ENCODE measurements around the gene TOR4A.
A peak's percentile ranks its signal among the peaks of the same experiment; 100 is the strongest.

Gene TOR4A

GRCh38 chr9:137304383-137305059 is 27.0 kb downstream of the TOR4A start:
- DNase-seq = no peak

GRCh38 chr9:137305060-137305797 is 27.7 kb downstream of the TOR4A start:
- peak in 20 of 56 donors; percentile 22 to 72 (median 44) for DNase-seq

- DNase-seq = no peak
Measured at GRCh38 chr9:137305798-137306065, 28.2 kb downstream of the TOR4A start.

DNA sequence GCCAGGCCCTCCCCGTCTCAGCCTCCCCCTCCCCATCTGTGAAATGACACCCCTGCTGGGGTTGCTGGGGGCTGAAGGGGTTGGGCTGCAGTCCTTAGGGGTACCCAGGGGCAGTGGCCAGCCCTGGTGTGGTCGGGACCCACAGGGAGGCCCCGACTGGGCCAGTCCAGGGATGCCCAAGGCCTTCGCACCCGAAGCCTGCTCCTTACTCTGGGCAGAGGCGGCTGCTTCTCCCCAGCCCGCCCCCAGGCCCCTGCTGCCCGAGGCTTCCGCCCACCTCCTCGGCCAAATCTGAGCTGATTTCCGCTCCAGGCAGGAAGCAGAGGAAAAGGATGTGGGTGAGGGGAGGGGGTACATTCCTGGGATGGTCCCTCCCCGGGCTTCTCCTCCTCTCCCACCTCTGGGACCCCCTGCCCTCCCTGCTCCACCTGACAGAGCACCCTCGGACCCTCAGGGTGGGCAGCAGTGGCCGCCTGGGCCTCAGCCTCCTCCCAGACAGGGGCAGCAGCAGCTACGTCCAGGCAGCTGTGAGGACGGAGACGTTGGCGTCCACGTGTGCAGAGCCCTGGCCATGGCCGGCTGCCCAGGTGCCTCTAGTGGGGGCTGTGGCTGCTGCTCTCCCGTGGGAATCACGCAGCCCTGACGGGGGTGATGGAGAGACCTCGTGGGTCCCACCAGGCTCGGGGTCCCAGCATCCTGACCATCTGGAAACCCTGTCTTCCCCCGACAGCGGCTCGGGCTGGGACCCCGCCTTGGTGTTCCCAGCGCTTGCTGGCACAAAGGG is 28.7 kb downstream of the TOR4A start:
- DNase-seq = no peak

DNA sequence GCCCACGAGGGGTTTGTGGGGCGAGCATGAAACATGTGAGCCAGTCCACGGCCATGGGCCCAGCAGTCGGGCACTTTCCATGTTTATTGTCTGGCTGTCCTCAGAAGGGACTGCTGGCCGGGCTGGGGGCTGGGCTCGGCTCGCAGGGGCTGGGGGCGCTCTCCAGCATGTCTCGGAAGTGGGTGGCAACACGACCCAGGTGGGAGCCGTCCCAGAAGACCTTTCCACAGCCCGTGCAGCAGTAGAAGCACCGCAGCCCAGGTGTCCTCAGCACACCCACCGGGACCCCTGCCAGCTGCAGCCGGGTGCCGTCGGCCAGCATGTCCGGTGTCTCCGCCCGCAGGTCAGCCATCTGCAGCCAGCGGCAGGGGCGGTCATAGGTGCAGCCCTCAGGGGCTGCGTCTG is 29.3 kb downstream of the TOR4A start:
- no peak for DNase-seq

GRCh38 chr9:137307255-137308056 is 29.9 kb downstream of the TOR4A start:
- no peak for DNase-seq

DNA sequence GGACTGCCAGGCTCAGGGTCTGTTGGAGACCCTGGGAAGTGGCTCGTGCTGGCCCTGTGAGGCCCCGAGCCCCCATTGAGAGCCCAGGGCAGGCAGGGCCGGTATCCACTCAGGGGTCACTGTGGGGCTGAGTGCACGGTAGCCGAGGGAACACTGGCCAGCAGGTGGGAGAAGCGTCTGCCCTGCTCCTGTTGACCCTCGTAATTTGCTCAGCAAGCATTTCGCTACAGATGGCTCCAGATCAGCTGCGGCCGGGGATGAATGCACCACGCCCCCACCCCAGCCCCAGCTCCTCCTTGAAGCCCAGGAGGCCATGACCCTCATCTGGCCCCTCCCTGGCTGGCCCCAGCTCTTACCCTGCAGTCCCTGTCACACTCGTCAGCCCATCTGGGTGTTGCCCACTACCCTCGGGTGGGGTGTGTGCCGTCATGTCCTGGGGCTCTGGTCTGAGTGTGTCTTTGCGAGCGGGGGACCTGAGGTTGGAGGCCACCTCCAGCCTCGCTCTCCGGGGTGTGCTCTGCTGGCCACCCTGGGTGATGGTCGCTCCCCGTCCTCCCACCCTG is 30.6 kb downstream of the TOR4A start:
- DNase-seq = no peak

DNA sequence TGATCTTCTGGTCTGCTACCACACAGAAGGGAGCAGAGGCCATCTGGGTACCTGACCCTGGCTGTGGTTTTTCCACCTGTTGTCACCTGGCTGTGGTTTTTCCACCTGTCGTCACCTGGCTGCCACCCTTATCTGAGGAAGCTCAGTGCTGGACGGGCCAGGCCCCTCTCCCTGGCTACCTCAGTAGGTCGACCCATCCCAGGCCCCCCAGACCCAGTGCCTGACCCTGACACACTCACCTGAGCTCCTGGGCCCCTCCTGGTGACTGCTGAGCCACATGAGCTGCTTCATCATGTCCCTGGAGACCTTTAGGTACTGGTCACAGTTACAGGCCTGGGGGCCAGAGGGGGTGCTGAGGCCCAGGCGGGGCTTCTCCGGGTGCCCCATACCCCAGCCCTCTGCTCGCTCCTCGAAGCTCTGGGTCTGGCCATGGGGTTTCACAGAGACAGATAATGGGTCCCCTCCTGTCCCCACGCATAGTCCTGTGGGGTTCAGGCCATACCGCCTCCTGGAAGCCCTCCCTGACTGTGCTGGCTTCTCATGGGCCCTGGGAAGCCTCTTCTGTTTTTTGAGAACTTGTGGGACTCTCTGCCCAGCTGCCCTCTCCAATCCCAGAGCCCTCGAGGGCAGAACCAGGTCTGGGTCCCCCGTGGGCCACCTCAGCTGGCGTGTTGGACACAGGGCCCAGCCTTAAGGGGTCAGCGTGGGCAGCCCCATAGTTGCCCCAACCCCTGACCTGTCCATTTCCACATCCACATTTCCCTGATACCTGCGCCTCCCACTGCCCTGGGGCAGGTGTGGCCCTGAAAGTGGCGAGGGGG is 32.1 kb downstream of the TOR4A start:
- no peak for DNase-seq

GRCh38 chr9:137310189-137311052 is 32.9 kb downstream of the TOR4A start:
- no peak for DNase-seq

DNA sequence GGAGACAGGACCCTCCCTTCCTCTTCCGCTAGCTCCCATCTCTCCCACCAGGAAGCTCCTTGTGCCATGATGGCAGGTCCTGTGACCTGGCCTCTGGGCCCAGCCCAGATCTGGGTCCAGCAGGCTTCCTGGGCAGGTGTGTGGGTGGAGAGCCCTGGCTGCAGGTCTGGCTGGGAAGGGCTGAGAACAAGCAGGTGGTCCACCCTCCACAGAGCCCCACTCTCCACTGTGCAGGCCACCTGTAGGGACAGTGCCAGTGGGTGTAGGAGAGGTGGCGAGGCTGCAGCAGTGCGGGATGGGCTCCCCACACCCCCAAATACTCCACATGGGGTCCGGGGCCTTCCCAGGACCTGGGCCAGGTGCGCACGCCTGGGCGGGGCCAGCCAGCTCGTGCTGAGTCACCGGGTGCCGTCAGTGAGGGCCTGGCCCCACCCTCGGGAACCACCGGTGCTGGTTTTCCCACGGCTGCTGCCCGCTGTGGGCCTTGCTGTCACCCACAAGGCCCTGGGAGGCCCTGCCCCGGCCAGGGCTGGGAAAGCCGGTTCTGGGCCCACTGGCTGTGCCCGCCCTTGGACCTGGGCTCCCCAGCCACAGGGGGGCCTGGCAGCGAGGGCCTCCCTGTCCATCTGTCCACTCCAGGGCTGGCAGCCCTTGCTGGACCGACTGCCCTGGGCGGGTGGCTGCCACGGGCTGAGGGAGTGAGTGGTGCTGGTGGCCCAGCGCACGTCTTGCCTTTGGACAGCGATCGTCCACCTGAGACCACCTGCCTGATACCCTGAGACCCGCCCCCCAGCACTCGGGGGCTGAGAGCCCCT is 33.9 kb downstream of the TOR4A start:
- peak in 2 of 56 donors; percentile 27 to 45 for DNase-seq

GRCh38 chr9:137311986-137312851 is 34.7 kb downstream of the TOR4A start:
- no peak for DNase-seq

DNA sequence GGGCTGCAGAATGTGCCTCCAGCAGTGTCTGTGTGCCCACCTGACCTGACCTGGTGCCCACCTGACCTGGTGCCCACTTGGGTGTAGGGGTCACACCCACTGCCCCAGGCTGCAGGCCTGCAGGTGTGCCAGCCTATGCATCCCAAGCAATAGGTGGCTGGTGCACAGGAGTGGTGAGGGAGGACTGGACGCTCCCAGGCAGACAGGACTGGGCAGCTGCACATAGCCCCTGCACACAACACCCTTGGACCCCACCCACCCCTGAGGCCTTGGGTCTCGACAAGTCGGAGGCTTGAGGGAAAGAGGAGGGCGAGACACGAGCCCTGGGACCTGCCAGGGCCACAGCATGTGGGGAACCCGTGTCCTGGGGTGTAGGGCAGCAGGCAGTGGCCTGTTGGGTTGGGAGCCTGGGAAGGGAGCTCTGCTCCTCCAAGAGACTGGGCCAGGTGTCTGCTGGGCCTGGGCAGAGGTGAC is 35.4 kb downstream of the TOR4A start:
- no peak for DNase-seq

GRCh38 chr9:137313326-137313936 is 35.9 kb downstream of the TOR4A start:
- DNase-seq = no peak

- no peak for DNase-seq
Measured at GRCh38 chr9:137313956-137314560, 36.5 kb downstream of the TOR4A start.

DNA sequence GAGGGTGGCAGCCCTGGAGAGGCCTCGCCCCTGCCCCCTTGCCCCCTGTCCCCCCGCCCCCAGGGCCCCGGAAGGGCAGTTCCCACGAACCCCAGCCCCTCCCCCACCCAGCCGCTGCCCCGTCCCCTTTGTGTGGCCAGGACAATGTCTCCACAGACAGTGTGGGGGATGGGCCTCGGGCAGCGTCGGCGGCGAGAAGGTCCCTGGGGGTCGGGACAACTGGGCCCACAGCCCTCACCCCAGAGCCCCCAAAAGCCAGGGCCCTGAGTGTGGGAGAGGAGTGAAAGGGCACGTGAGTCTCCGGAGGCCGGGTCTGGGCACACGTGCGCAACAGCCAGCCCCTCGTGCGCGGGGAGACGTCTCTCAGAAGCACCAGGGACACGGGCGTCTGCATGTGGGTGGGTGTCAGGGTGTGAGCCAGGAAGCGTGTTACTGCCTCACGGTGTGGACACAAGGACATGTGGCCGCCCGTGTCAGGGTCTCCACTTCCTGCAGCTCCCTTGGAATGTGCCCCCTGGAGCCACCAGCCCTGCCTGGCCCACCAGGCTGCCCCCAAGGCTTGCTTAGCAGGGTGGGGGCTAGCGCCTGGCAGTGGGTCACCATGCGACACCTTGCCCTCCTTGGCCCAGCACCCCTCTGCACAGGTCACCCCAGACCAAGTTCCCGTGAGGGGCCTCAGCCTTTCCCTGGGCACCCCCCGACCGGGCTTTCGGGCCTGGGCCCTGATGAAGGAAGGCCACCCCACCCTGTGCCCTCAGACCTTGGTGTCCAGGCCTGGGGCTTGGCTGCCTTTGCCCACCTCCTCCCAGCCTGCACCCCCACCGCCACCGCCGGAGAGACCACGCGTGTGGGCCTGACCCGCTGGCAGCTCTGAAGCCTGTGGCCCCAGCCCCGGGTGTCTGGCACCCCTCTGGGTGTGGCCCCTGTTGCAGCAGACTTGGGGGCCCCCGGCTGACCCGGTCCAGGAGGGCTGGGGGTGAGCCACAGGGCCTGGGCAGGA is 37.3 kb downstream of the TOR4A start:
- no peak for DNase-seq

All from nucleus accumbens (tissue), 56 donors.